GM23248 (cell line): ENCODE measurements around the gene TRIM42. TPM values are rescaled to one million over a fixed set of nuclear protein-coding genes. Genes with fewer than 3 reads are reported as not detected.

Source experiments
- DNase-seq: peaks from one replicate; pipeline ENCODE4 v3.0.0-alpha.2; 2015
- H2AFZ ChIP-seq: fragments of 200-600 bp; sonication (generic); 2 replicates; pipeline ENCODE4 v1.6.1; 2016; ENCODE audit warnings: antibody characterized with exemption
- H3F3A ChIP-seq: fragments of 200-600 bp; sonication (generic); 2 replicates; pipeline ENCODE4 v1.6.1; 2016; ENCODE audit warnings: mild to moderate bottlenecking, antibody characterized with exemption, mixed run types; ENCODE audit not compliant: insufficient read depth
- H3K27ac ChIP-seq: fragments of 200-600 bp; sonication (generic); 2 replicates; pipeline ENCODE4 v1.5.1; 2016; ENCODE audit warnings: mild to moderate bottlenecking
- H3K27me3 ChIP-seq: fragments of 200-600 bp; sonication (generic); replicated peaks from 2 replicates; pipeline ENCODE4 v1.6.1; 2016; ENCODE audit warnings: mild to moderate bottlenecking; ENCODE audit not compliant: insufficient read depth
- H3K36me3 ChIP-seq: fragments of 200-600 bp; sonication (generic); 2 replicates; pipeline ENCODE4 v1.6.1; 2016; ENCODE audit warnings: low read depth, mild to moderate bottlenecking
- H3K4me1 ChIP-seq: fragments of 200-600 bp; sonication (generic); 2 replicates; pipeline ENCODE4 v1.6.1; 2016; ENCODE audit warnings: mild to moderate bottlenecking; ENCODE audit not compliant: insufficient read depth
- H3K4me2 ChIP-seq: fragments of 200-600 bp; sonication (generic); one replicate; pipeline ENCODE4 v1.6.1; 2016; ENCODE audit warnings: mild to moderate bottlenecking; ENCODE audit not compliant: unreplicated experiment
- H3K4me3 ChIP-seq: fragments of 200-600 bp; sonication (generic); 2 replicates; pipeline ENCODE4 v1.5.1; 2016; ENCODE audit warnings: mild to moderate bottlenecking
- H3K79me2 ChIP-seq: fragments of 200-600 bp; sonication (generic); 2 replicates; pipeline ENCODE4 v1.6.1; 2016; ENCODE audit warnings: mild to moderate bottlenecking; ENCODE audit not compliant: insufficient read depth
- H3K9ac ChIP-seq: fragments of 200-600 bp; sonication (generic); 2 replicates; pipeline ENCODE4 v1.6.1; 2016; ENCODE audit warnings: mild to moderate bottlenecking
- H3K9me2 ChIP-seq: fragments of 200-600 bp; sonication (generic); 2 replicates; pipeline ENCODE4 v1.6.1; 2016; ENCODE audit warnings: mixed run types, mild to moderate bottlenecking, moderate library complexity; ENCODE audit not compliant: insufficient read depth
- H3K9me3 ChIP-seq: fragments of 200-600 bp; sonication (generic); one replicate; pipeline ENCODE4 v1.6.1; 2017; ENCODE audit warnings: low read depth
- H4K20me1 ChIP-seq: fragments of 200-600 bp; sonication (generic); 2 replicates; pipeline ENCODE4 v1.6.0; 2016; ENCODE audit not compliant: insufficient read depth
- EZH2 ChIP-seq: fragments of 200-600 bp; sonication (generic); IDR thresholded peaks from 2 replicates; pipeline ENCODE4 v1.6.1; 2018; ENCODE audit warnings: antibody characterized with exemption, mild to moderate bottlenecking; ENCODE audit not compliant: insufficient read depth, poor library complexity, severe bottlenecking
- EZH2phosphoT487 ChIP-seq: fragments of 200-600 bp; sonication (generic); IDR thresholded peaks from 2 replicates; pipeline ENCODE4 v1.6.1; 2018; ENCODE audit warnings: antibody characterized with exemption, moderate library complexity, mild to moderate bottlenecking, low read depth; ENCODE audit not compliant: insufficient read depth
- WGBS, 2 experiments: methylation state at CpG; one replicate each; pipeline ENCODE4 v1.1.6; 2015 to 2017; ENCODE audit warnings: low lambda C conversion rate in 2 of 2, low coverage in 1 of 2; ENCODE audit errors: missing lambda C conversion rate in 2 of 2; 5-methylcytosine and 5-hydroxymethylcytosine counted together
- in situ Hi-C: fragments of 300-500 bp; cut with MboI; formaldehyde crosslinking; loops from 2 replicates; pipeline ENCODE4 v1.15.0; 2020
- polyA plus RNA-seq: library from polyadenylated mRNA; unstranded; fragments of >200 nt; fragmentation: Nextera tagmentation; extraction: Ambion mirVana; gene quantifications from 2 replicates; pipeline ENCODE4 v1.2.1, GENCODE V29; 2016
- total RNA-seq: library from RNA; depleted of rRNA; stranded (reverse); fragments of >200 nt; shearing (Covaris generic); gene quantifications from 2 replicates; pipeline ENCODE4 v1.2.3, GENCODE V29; 2014

Gene TRIM42
- total and polyA plus RNA-seq, 2 experiments from 2014 or later = not detected

DNA sequence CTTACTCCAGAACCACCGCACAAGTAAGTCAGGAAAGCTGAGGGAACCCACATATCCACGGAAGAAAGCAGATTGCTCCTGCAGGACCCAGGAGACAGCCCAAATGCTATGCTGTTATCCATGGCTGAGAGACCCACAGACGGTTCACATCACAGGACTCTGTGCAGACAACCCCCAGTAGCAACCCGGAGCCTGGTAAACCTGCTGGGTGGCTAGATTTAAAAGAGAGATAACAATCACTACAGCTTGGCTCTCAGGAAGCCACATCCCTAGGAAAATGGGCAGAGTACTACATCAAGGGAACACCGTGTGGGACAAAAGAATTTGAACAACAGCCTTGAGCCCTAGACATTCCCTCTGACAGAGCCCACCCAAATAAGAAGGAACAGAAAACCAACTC, 13.8 kb upstream of the TRIM42 start:
- Histone ChIP-seq H3K4me1 (no peaks in the 10 kb centered on the region), H3K36me3 (no peaks in the 10 kb centered on the region), H3K9me2 (no peaks in the 10 kb centered on the region), H3K9me3 (no peaks in the 10 kb centered on the region), H2AFZ (no peak overlapping the region), H3K4me3 (no peak overlapping the region), H3K27ac (no peak overlapping the region), H3K27me3 (no peaks in the 10 kb centered on the region), H3F3A (no peaks in the 10 kb centered on the region), H4K20me1 (no peaks in the 10 kb centered on the region), H3K79me2 (no peaks in the 10 kb centered on the region), H3K4me2 (no peak overlapping the region), H3K9ac (no peak overlapping the region)
- in situ Hi-C loops = no loop called here
- 19 to 22% methylated on average over 5 of the region's 5 CpGs for WGBS, 2 experiments
- no peak for TF ChIP-seq EZH2
- no peak for TF ChIP-seq EZH2phosphoT487
- no peak for DNase-seq

- TF ChIP-seq EZH2 (no peak), EZH2phosphoT487 (no peak)
- in situ Hi-C loops = no loop called here
- Histone ChIP-seq H3K79me2 (no peaks in the 10 kb centered on the region), H2AFZ (no peak overlapping the region), H3F3A (no peaks in the 10 kb centered on the region), H3K9me3 (no peaks in the 10 kb centered on the region), H3K9me2 (no peaks in the 10 kb centered on the region), H3K4me2 (no peak overlapping the region), H3K4me1 (no peaks in the 10 kb centered on the region), H4K20me1 (no peaks in the 10 kb centered on the region), H3K27me3 (no peaks in the 10 kb centered on the region; the same call in none of the 2 replicates), H3K27ac (no peak overlapping the region), H3K9ac (no peak overlapping the region), H3K4me3 (no peak overlapping the region), H3K36me3 (no peaks in the 10 kb centered on the region)
- DNase-seq = no peak
- WGBS, 2 experiments = 74 to 76% methylated on average over 27 of the region's 27 CpGs
Observed at GRCh38 chr3:140682586-140682985, 4.7 kb downstream of the TRIM42 start.

DNA sequence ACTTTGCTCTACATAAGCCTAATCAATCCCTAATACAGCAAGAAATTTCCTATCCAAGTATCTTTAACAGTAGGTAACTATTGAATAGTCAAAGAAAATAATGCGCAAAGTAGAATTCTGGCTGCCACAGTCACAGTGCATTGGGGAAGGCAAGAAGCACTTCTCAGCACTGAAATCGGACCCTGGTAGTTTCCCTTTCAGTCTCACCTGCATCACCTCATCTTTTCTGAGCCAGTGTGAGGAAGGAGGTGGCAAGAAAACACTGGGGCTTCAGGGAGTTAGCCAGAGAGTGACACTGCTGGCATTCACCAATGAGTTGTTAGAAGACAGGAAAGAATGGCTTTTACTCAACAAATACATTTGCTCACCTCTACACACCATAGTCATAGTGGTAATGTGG, 8.3 kb downstream of the TRIM42 start:
- H3K9ac ChIP-seq = no peak overlapping the region
- H4K20me1 ChIP-seq = no peaks in the 10 kb centered on the region
- no peak overlapping the region for H3K4me3 ChIP-seq
- no peaks in the 10 kb centered on the region for H3K4me1 ChIP-seq
- in situ Hi-C loops = no loop called here
- no peak for DNase-seq
- no peak overlapping the region for H2AFZ ChIP-seq
- no peaks in the 10 kb centered on the region for H3K9me2 ChIP-seq
- H3K27me3 ChIP-seq = no peaks in the 10 kb centered on the region; the same call in 1 of the 2 replicates
- TF ChIP-seq EZH2phosphoT487 (no peak), EZH2 (no peak)
- no peaks in the 10 kb centered on the region for H3K79me2 ChIP-seq
- H3K36me3 ChIP-seq = no peaks in the 10 kb centered on the region
- no peak overlapping the region for H3K4me2 ChIP-seq
- no peaks in the 10 kb centered on the region for H3F3A ChIP-seq
- no peak overlapping the region for H3K27ac ChIP-seq
- H3K9me3 ChIP-seq = no peaks in the 10 kb centered on the region
- WGBS, 2 experiments = 49 to 52% methylated on average over 2 of the region's 2 CpGs

- TF ChIP-seq EZH2phosphoT487 (no peak), EZH2 (no peak)
- Histone ChIP-seq H3K4me3 (no peak overlapping the region), H2AFZ (no peak overlapping the region), H3K9ac (no peak overlapping the region), H3F3A (no peaks in the 10 kb centered on the region), H3K4me1 (no peaks in the 10 kb centered on the region), H3K9me2 (no peaks in the 10 kb centered on the region), H3K27me3 (no peaks in the 10 kb centered on the region; the same call in 1 of the 2 replicates), H3K79me2 (no peaks in the 10 kb centered on the region), H3K9me3 (no peaks in the 10 kb centered on the region), H4K20me1 (no peaks in the 10 kb centered on the region), H3K36me3 (no peaks in the 10 kb centered on the region), H3K4me2 (no peak overlapping the region), H3K27ac (no peak overlapping the region)
- 58 to 71% methylated on average over 2 of the region's 2 CpGs for WGBS, 2 experiments
- no peak for DNase-seq
- in situ Hi-C loops = no loop called here
Observed at GRCh38 chr3:140686948-140687347, 9.1 kb downstream of the TRIM42 start.
